GM12878 (cell line): ENCODE results near the gene OPCML. TPM values are rescaled to one million over a fixed set of nuclear protein-coding genes. Genes with fewer than 3 reads are reported as not detected.

Source experiments
- ATAC-seq: fragments of 200-7000 bp; cut with Tn5 transposase; 3 replicates; pipeline ENCODE4 v1.9.1; 2020; ENCODE audit warnings: mild to moderate bottlenecking, moderate library complexity
- BruUV-seq: library from RNA; stranded (reverse); fragments of 400-500 nt; replicated peaks from 2 replicates; lab custom pipeline; 2021; lab: Mats Ljungman, UMichigan
- CTCF ChIA-PET: fragments of 300-600 bp; sonication (Branson Sonifier 250); formaldehyde crosslinking; extraction: SDS; loops from one replicate; lab custom pipeline; 2021; ENCODE audit warnings: inconsistent platforms; lab: Yijun Ruan, JAX
- POLR2A ChIA-PET: fragments of 350-600 bp; formaldehyde crosslinking; extraction: SDS; loops from one replicate; lab custom pipeline; 2021; ENCODE audit warnings: inconsistent platforms; lab: Charles Lee
- RAD21 ChIA-PET: fragments of 300-600 bp; sonication (Branson Sonifier 250); formaldehyde crosslinking; loops from one replicate; lab custom pipeline; 2023; ENCODE audit warnings: antibody characterized with exemption; ENCODE audit not compliant: unreplicated experiment; lab: Charles Lee
- SMC1A ChIA-PET: fragments of 300-600 bp; sonication (Branson Sonifier 250); formaldehyde crosslinking; loops from one replicate; lab custom pipeline; 2023; ENCODE audit not compliant: unreplicated experiment, uncharacterized antibody; lab: Charles Lee
- DNase-seq: peaks from one replicate; pipeline ENCODE4 v3.0.0-alpha.2; 2011; ENCODE audit warnings: low read depth, low spot score
- FAIRE-seq: peaks from 3 replicates; lab custom pipeline; 2011; peaks lifted over from hg19 to GRCh38; lab: Jason Lieb, UNC
- H2AFZ ChIP-seq: 2 replicates; pipeline ENCODE4 v1.6.0; 2011; ENCODE audit warnings: low read depth, low read length, control low read depth; ENCODE audit not compliant: control insufficient read depth
- H3K27ac ChIP-seq: 2 replicates; pipeline ENCODE4 v1.5.1; 2011; ENCODE audit warnings: control low read depth; ENCODE audit not compliant: control insufficient read depth, insufficient read depth
- H3K27me3 ChIP-seq, 2 experiments: replicated peaks in 1 of 2; 2 replicates each; pipeline versions ENCODE4 v1.6.0 to v1.6.1; 2011; ENCODE audit warnings: low read length in 1 of 2; ENCODE audit not compliant: control insufficient read depth in 2 of 2, insufficient read depth in 2 of 2
- H3K36me3 ChIP-seq, 2 experiments: 2 replicates each; pipeline ENCODE4 v1.5.1; 2011; ENCODE audit warnings: low read length in 1 of 2; ENCODE audit not compliant: control insufficient read depth in 2 of 2, insufficient read depth in 2 of 2
- H3K4me1 ChIP-seq: 2 replicates; pipeline ENCODE4 v1.6.1; 2011; ENCODE audit warnings: mild to moderate bottlenecking, low read length, moderate library complexity, mixed read lengths; ENCODE audit not compliant: control insufficient read depth, insufficient read depth
- H3K4me2 ChIP-seq: 2 replicates; pipeline ENCODE4 v1.6.0; 2011; ENCODE audit warnings: control low read depth; ENCODE audit not compliant: control insufficient read depth, insufficient read depth
- H3K4me3 ChIP-seq: fragments of 200-600 bp; sonication (generic); 2 replicates; pipeline ENCODE4 v1.5.1; 2016
- H3K79me2 ChIP-seq: 2 replicates; pipeline ENCODE4 v1.6.0; 2011; ENCODE audit warnings: low read length; ENCODE audit not compliant: control insufficient read depth, insufficient read depth
- H3K9ac ChIP-seq: 2 replicates; pipeline ENCODE4 v1.8.0; 2011; ENCODE audit warnings: low read length, control low read depth, mixed read lengths; ENCODE audit not compliant: control insufficient read depth, insufficient read depth
- H3K9me3 ChIP-seq: replicated peaks from 3 replicates; pipeline ENCODE4 v1.5.1; 2011; ENCODE audit warnings: mild to moderate bottlenecking, low read length; ENCODE audit not compliant: control insufficient read depth, insufficient read depth
- H4K20me1 ChIP-seq: 2 replicates; pipeline ENCODE4 v1.6.0; 2011; ENCODE audit not compliant: control insufficient read depth, insufficient read depth
- BCL3 ChIP-seq: IDR thresholded peaks from 2 replicates; pipeline ENCODE4 v1.6.1; 2011; ENCODE audit warnings: borderline replicate concordance, low read depth, mild to moderate bottlenecking, moderate library complexity, low read length; ENCODE audit not compliant: insufficient read depth, poor library complexity, severe bottlenecking
- IRF3 ChIP-seq: fragments of 450-650 bp; IDR thresholded peaks from 2 replicates; pipeline ENCODE4 v1.6.1; 2014; ENCODE audit warnings: mild to moderate bottlenecking
- MAX ChIP-seq: IDR thresholded peaks from 2 replicates; pipeline ENCODE4 v1.6.1; 2012; ENCODE audit warnings: low read depth, low read length, improper control_type of control experiment
- MTA2 ChIP-seq: fragments of 450-650 bp; IDR thresholded peaks from 2 replicates; pipeline ENCODE4 v1.6.1; 2016; ENCODE audit warnings: low read depth, mild to moderate bottlenecking, moderate library complexity
- NKRF ChIP-seq: fragments of 450-650 bp; conservative IDR thresholded peaks from 2 replicates; pipeline ENCODE4 v1.6.1; 2017; ENCODE audit warnings: mild to moderate bottlenecking, moderate library complexity
- NRF1 ChIP-seq: conservative IDR thresholded peaks from 2 replicates; pipeline ENCODE4 v1.6.1; 2011; ENCODE audit warnings: mild to moderate bottlenecking, low read depth, low read length, improper control_type of control experiment
- POLR2A ChIP-seq: IDR thresholded peaks from 2 replicates; pipeline ENCODE4 v1.6.1; 2011; ENCODE audit warnings: low read depth, mild to moderate bottlenecking, low read length
- SPI1 ChIP-seq: IDR thresholded peaks from 2 replicates; pipeline ENCODE4 v1.6.1; 2011; ENCODE audit warnings: low read depth, mild to moderate bottlenecking, low read length, moderate library complexity, borderline replicate concordance; ENCODE audit not compliant: insufficient read depth
- WRNIP1 ChIP-seq: IDR thresholded peaks from 2 replicates; pipeline ENCODE4 v1.6.1; 2011; ENCODE audit warnings: low read depth, low read length, improper control_type of control experiment, borderline replicate concordance
- WGBS: methylation state at CpG from one replicate; pipeline ENCODE4 v1.1.6; 2016; ENCODE audit warnings: low lambda C conversion rate; ENCODE audit not compliant: insufficient replicate concordance, insufficient coverage; ENCODE audit errors: missing lambda C conversion rate; 5-methylcytosine and 5-hydroxymethylcytosine counted together
- in situ Hi-C: fragments of 300-500 bp; cut with MboI; formaldehyde crosslinking; loops from 9 replicates; pipeline ENCODE4 v1.14.3; 2018; ENCODE audit warnings: mixed read lengths
- intact Hi-C: fragments of 100-400 bp; cut with micrococcal nuclease; formaldehyde crosslinking; loops from one replicate; pipeline ENCODE4 v1.14.2; 2022; ENCODE audit not compliant: unreplicated experiment
- polyA plus RNA-seq, 11 experiments: library from polyadenylated mRNA; depleted of rRNA in 4 of 11; unstranded in 6 of 11; stranded (reverse) in 5 of 11; fragments of >200 nt; fragmentation: Nextera tagmentation in 4 of 11; fragmentation: Illumina TruSeq in 1 of 11; extraction: Ambion mirVana in 4 of 11; extraction: Trizol in 1 of 11; gene quantifications; 1 replicate in 1 of 11; 2 replicates in 10 of 11; pipeline versions ENCODE4 v1.2.1 to v1.2.3, GENCODE V29; 2011 to 2016; ENCODE audit warnings: inconsistent platforms in 2 of 11, missing spikeins in 2 of 11, low read depth in 1 of 11
- total RNA-seq, 4 experiments: library from RNA; depleted of rRNA in 3 of 4; stranded (reverse); fragments of >200 nt in 3 of 4; fragmentation: Illumina TruSeq in 1 of 4; extraction: Trizol in 1 of 4; gene quantifications; 2 replicates each; pipeline versions ENCODE4 v1.2.1 to v1.2.3, GENCODE V29; 2013 to 2021

OPCML gene
- total and polyA plus RNA-seq, 10 of the 15 experiments (the other 5 are each of a cell fraction or from before 2014, with no cell fraction given): 0.84 TPM; not detected in 9

GRCh38 chr11:132992838-132993631, 539.3 kb downstream of the OPCML start (continued):
- TF ChIP-seq NKRF (no peak), NRF1 (no peak), IRF3 (no peak), MAX (no peak), POLR2A (no peak), MTA2 (no peak), WRNIP1 (no peak)

- no peaks in the 10 kb centered on the region; a peak in 3 of 4 replicates for H3K27me3 ChIP-seq
- ChIA-PET RAD21 (no interaction called here), CTCF (no interaction called here), SMC1A (no interaction called here), POLR2A (no interaction called here)
- no TSS peak for BruUV-seq
- no peaks in the 10 kb centered on the region for H3K9me3 ChIP-seq
- no peaks in the 10 kb centered on the region for H3K79me2 ChIP-seq
- WGBS: 42% methylated on average over 5 of the region's 5 CpGs
- intact Hi-C loops (no loop called here), in situ Hi-C loops (no loop called here)
- ATAC-seq: no peak
- no peak overlapping the region for H3K27ac ChIP-seq
- H3K36me3 ChIP-seq: no peaks in the 10 kb centered on the region
- H4K20me1 ChIP-seq: no peaks in the 10 kb centered on the region
- H3K4me2 ChIP-seq: no peak overlapping the region
- no peak for TF ChIP-seq BCL3
- TF ChIP-seq SPI1: no peak
- TF ChIP-seq, all 136 proteins: peak for 0
- H3K9ac ChIP-seq: no peak overlapping the region
- no peak overlapping the region for H2AFZ ChIP-seq
- no peak overlapping the region for H3K4me3 ChIP-seq
- no peaks in the 10 kb centered on the region for H3K4me1 ChIP-seq
- FAIRE-seq (no peak), DNase-seq (no peak)
These were observed 543.9 kb downstream of the OPCML start for GRCh38 chr11:132988411-132988810.
